ENCODE measurements around the gene MAPKAPK2.

DNA sequence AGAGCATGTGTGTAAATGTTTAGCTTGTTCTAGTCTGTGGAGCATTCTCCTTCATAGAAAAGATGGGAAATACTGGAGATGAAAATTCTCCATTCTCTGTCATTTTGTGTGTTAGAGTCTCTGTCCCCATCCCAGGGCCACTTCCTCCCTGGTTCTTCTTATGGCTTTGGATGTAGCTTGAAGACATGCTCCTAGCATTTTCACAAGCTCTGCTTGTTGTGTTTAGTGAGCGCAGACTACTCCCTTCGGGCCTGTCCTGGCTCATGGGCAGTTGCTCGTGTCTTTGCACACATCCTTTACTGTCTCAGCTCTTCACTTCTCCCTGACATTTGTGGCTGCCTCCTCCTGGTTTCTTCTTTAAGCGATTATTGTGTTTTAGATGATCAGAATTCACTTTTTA is 30.4 kb downstream of the MAPKAPK2 start:
- TF ChIP-seq, protein P1, sequence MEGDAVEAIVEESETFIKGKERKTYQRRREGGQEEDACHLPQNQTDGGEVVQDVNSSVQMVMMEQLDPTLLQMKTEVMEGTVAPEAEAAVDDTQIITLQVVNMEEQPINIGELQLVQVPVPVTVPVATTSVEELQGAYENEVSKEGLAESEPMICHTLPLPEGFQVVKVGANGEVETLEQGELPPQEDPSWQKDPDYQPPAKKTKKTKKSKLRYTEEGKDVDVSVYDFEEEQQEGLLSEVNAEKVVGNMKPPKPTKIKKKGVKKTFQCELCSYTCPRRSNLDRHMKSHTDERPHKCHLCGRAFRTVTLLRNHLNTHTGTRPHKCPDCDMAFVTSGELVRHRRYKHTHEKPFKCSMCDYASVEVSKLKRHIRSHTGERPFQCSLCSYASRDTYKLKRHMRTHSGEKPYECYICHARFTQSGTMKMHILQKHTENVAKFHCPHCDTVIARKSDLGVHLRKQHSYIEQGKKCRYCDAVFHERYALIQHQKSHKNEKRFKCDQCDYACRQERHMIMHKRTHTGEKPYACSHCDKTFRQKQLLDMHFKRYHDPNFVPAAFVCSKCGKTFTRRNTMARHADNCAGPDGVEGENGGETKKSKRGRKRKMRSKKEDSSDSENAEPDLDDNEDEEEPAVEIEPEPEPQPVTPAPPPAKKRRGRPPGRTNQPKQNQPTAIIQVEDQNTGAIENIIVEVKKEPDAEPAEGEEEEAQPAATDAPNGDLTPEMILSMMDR (IDR thresholded peaks at IDR 0.05): no peak
- no peak for TF ChIP-seq ZFX (IDR thresholded peaks at IDR 0.05; ENCODE audit: borderline replicate concordance)

All from 22Rv1 (cell line).